Activated naive CD4-positive, alpha-beta T cell treated with anti-CD3 and anti-CD28 coated beads for 36 hours (primary cell): ENCODE data around the gene EMX1. TPM values are rescaled to one million over a fixed set of nuclear protein-coding genes. Genes with fewer than 3 reads are reported as not detected.

Source experiments
- CTCF ChIA-PET: fragments of 350-600 bp; sonication (Branson Sonifier 250); formaldehyde crosslinking; loops from one replicate; lab custom pipeline; 2021; ENCODE audit warnings: antibody characterized with exemption; lab: Charles Lee
- DNase-seq: peaks from one replicate; pipeline ENCODE4 v3.0.0-alpha.2; 2020
- H3K27ac Mint-ChIP-seq: one replicate; pipeline ENCODE4 v1.8.0; 2021; ENCODE audit warnings: mild to moderate bottlenecking, mixed read lengths
- H3K27me3 Mint-ChIP-seq: one replicate; pipeline ENCODE4 v1.8.0; 2021; ENCODE audit warnings: low read depth, mixed read lengths
- H3K36me3 Mint-ChIP-seq: one replicate; pipeline ENCODE4 v1.8.0; 2021; ENCODE audit warnings: low read depth, mixed read lengths
- H3K4me1 Mint-ChIP-seq: one replicate; pipeline ENCODE4 v1.8.0; 2021; ENCODE audit warnings: low read depth, mixed read lengths
- H3K4me3 Mint-ChIP-seq: one replicate; pipeline ENCODE4 v1.8.0; 2021; ENCODE audit warnings: mild to moderate bottlenecking, moderate library complexity, mixed read lengths
- H3K9me3 Mint-ChIP-seq: one replicate; pipeline ENCODE4 v1.8.0; 2021; ENCODE audit warnings: mixed read lengths
- intact Hi-C: fragments of 100-400 bp; cut with micrococcal nuclease; formaldehyde crosslinking; loops from one replicate; pipeline ENCODE4 v1.15.1; 2023
- total RNA-seq, 2 experiments: library from RNA; stranded (reverse); gene quantifications; one replicate each; pipeline ENCODE4 v1.2.3, GENCODE V29; 2021

The EMX1 gene
- total RNA-seq, 2 experiments from 2014 or later: not detected

DNA sequence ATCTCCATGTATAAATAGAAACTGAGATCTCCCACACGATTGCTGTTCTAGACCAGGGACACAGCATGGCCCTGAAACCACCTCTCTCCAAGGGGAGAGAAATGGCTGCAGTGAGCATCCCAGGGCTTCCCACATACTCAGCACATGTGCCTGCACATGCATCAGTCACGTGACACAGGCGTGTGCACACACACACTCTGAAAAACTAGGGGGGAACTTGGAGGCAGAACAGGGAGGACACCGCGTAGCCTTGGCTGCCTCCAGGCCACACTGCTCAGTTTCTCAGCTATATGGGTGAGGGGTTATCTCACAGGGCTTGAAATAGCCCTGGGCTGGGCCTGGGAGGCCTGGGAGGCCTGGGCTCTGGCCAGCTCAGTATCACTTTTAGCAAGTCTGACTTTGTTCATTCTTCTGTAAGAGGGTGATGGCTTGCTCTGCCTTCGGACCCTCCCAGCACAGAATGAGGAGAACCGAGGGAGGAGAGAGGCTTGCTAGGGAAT lies 66.9 kb downstream of the EMX1 start:
- CTCF ChIA-PET: interaction anchor here (0.7 to 1.2 kb wide), 2 partner anchors 67 to 193 kb away, joined by 3 to 4 read pairs; partner anchors contain the start of gene EMX1
- intact Hi-C loops: no loop called here
- peaks cover 4% of the 10 kb centered on the region for H3K4me1 Mint-ChIP-seq
- H3K4me3 Mint-ChIP-seq: no peak overlapping the region
- no peaks in the 10 kb centered on the region for H3K27me3 Mint-ChIP-seq
- H3K9me3 Mint-ChIP-seq: no peaks in the 10 kb centered on the region
- no peaks in the 10 kb centered on the region for H3K36me3 Mint-ChIP-seq
- no peak for DNase-seq
- H3K27ac Mint-ChIP-seq: no peak overlapping the region

Other genes with a start within 250 kb of the EMX1 start
- gene EXOC6B, start 91.5 kb upstream of the EMX1 start, total RNA-seq: 1 to 10 TPM; 6.1 to 7.5 TPM
- 1 to 10 TPM; 8.4 to 8.7 TPM for gene SPR, start 30.1 kb upstream of the EMX1 start, total RNA-seq
- 1 to 10 TPM; 5.3 to 6.8 TPM for gene SFXN5, start 154.2 kb downstream of the EMX1 start, total RNA-seq
- gene RAB11FIP5, start 195.4 kb downstream of the EMX1 start, total RNA-seq: 1 to 10 TPM; 7.3 to 7.4 TPM